Renal cortex interstitium (tissue), 11 donors: ENCODE data around the gene CAPN3. TPM values are rescaled to one million over a fixed set of nuclear protein-coding genes. Genes with fewer than 3 reads are reported as not detected.

Experiments used
- DNase-seq, 11 donors: peaks; one replicate each; pipeline ENCODE4 v3.0.0-alpha.2; 2013; ENCODE audit warnings: low read depth in 9 of 11, low spot score in 4 of 11; ENCODE audit errors: extremely low read depth in 1 of 11
- polyA plus RNA-seq, 3 donors: library from polyadenylated mRNA; unstranded; fragments of 120-200 nt; gene quantifications; one replicate each; pipeline ENCODE4 v1.2.1, GENCODE V29; 2013; ENCODE audit not compliant: insufficient read length in 3 of 3

Gene CAPN3
- polyA plus RNA-seq, 3 donors: 24.2 to 35.0 (median 29.7) TPM

DNA sequence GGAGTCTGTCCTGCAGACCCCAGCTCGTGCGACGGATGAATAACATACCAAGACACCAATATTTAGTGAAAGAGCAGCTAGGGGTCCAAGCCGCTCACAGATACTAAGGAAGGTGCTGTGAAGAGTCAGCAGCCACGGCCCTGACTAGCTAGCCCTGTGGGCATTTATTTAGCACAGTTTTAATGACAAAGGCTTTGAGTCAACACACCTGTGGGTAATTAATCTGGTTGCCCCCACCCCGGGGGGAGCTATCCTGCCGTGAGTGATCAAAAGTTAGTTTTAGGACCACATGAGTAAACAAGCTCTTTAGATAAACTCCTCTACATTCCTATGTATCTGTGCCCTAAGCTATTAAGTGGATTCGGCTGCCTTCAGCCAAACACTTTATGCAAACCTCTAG lies 18.7 kb downstream of the CAPN3 start:
- DNase-seq: no peak

DNA sequence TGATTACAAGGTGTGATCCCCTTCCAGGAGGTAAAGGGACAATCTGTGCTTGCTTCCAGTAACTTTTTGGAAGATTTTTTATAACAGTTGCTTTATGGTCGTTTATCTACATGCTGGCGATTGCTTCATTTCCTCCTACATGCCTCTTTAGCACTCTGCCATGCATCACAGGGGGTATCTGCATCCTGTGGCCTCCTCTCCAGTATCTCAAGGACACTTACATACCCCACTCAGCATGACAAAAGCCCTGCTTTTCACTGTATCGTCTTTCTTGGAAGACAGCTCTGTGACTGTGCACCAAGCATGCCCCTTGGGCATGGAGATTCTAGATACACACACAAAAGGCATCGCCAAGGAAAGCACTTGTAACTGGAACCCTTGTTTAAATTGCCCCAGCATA lies 25.3 kb downstream of the CAPN3 start:
- DNase-seq: no peak

- peak in 3 of 11 donors; percentile 20 to 32 (median 26) for DNase-seq
These were observed 26.1 kb downstream of the CAPN3 start for GRCh38 chr15:42385206-42385979.

DNA sequence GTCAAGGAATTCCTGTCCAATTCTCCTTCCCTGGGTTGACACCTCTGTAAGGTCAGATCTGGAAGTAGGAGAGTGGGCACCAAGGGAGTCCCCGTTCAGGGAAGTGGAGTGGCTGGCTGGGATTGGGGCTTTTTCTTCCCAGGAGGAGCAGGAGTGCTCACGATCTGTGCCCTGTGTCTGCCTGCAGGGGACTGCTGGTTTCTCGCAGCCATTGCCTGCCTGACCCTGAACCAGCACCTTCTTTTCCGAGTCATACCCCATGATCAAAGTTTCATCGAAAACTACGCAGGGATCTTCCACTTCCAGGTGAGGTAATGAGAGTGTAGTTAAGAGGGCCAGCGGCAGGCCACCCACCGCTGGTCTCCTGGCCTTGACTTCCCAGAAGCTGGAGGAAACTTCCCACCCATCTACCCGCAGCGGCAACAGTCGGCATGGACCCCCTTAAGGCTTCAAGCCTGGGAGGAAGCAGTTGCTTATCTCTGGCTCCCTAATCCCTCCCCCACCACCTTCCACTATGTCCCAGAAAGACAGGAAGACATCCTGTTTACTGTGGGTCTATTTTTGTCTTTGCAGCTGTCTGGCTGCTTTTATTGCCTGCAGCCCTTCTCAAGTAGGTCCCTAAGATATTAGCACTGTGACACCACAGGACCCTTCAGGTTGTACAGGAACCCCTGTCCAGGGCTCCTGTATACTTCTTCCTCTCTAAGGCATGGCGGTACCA lies 26.8 kb downstream of the CAPN3 start:
- no peak for DNase-seq

GRCh38 chr15:42387603-42388002 lies 28.3 kb downstream of the CAPN3 start:
- DNase-seq: no peak

GRCh38 chr15:42392309-42393024 lies 33.2 kb downstream of the CAPN3 start:
- peak in 2 of 11 donors; percentile 12 to 39 for DNase-seq

DNA sequence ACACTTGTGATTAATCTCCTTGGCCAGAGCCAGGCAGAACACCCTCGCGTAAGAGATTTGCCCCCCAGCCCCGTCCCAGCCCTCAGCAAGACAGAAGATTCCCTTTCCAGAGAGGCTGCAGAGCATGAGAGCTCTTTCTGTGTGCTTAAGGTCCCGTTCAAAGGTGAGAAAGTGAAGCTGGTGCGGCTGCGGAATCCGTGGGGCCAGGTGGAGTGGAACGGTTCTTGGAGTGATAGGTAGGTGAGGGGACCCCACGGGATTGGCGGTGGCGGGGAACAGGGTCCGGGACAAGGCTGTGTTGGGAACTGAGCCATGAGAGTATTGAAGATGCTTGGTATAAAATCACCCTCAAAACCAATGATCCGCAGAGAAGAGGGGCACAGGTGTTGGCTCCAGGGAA lies 34.8 kb downstream of the CAPN3 start:
- DNase-seq: no peak

- no peak for DNase-seq
These were observed 36.5 kb downstream of the CAPN3 start for GRCh38 chr15:42395838-42396237.

DNA sequence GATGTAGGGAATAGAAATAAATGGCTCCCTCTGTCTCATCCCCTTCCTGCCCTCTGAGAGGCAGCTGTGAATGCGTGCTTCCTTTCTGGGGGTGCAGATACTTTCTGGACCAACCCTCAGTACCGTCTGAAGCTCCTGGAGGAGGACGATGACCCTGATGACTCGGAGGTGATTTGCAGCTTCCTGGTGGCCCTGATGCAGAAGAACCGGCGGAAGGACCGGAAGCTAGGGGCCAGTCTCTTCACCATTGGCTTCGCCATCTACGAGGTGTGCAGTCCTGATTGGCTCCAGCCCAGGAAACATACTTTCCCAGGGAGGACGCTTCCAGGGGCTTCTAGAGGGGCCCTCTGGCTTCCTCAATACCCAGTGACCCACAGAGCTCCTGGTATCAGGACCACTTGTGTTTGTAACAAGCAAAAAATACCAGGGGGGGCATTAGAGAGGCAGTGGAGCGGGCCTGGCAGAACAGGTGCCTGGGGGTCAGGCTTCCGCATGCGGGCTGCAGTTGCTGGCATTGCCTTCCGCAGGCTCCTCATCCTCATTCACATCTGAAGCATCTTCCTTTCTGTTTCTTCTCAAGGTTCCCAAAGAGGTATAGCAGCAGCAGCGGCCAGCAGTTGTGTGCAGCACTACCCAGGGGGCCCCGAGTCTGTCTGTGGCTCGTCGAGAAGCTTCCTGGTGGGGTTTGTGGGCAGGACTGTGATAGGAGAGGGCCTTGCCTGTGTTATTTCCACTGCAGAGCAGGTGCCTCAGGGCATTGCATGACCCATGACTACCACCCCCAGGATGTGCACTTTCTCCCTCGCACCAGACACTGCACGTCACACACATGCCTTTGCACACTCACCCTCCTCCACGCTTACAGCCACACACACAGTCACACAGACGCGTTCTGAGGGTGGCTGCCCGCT lies 42.5 kb downstream of the CAPN3 start:
- DNase-seq: no peak

GRCh38 chr15:42402455-42403205 lies 43.3 kb downstream of the CAPN3 start:
- no peak for DNase-seq

DNA sequence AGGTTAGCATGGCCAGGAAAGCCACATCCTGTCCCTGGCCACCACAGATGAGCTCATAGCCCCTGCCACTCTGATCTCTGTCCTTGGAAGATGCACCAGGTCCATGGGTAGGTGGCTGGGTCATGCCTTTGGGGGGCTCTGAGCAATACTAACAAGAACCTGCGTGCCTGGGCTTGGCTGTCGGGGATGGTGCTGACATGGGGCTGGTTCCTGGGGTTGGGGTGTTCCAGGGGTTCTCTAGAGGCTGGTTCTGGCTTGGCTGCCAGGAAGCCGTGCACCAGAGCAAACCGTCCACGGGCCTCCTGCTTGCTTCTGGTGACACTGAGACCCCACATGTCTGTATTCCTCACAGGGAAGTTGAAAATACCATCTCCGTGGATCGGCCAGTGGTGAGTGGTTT lies 44.1 kb downstream of the CAPN3 start:
- DNase-seq: no peak

GRCh38 chr15:42404461-42405235 lies 45.3 kb downstream of the CAPN3 start:
- peak in 1 of 11 donors; percentile 8 for DNase-seq

DNA sequence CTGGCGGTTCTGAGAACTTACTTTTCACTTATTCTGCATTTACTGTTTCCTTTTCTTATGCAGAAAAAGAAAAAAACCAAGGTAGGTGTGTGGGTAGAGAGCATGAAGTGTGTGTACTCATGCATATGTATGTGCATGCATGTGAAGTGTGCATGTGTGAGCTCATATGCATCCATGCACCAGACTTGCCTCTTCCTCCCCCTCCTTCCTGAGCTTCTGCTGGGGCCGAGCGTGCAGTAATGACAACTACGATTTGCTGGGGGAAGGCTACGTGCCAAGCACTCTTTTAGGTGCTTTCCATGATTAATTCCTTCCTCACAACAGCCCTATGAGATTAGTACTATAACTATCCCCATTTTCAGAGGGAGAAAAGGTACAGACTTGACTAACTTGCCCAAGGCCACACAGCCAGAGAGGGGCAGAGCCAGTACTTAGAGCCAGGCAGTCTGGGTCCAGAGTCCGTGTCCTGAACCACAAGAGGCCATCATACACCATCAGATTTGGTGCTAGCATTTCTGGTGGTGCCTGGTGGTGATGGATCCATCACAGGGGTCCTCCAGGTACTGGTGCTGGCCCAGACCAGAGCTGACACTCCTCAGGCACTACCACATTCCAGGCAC lies 46.7 kb downstream of the CAPN3 start:
- no peak for DNase-seq

DNA sequence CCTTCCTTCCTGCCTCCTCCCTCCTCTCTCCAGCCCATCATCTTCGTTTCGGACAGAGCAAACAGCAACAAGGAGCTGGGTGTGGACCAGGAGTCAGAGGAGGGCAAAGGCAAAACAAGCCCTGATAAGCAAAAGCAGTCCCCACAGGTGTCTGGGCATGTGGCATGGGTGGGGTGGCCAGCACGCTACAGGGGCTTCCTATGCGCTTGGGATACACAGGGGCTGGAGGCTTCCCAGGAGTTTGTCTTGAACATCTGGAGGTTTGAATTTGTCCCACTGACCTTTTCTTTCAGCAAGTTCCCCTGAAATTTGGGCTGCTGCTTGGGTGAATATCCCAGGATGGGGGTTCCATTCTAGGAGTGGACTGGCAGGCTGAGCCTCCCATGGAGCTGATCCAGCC lies 48.9 kb downstream of the CAPN3 start:
- no peak for DNase-seq

DNA sequence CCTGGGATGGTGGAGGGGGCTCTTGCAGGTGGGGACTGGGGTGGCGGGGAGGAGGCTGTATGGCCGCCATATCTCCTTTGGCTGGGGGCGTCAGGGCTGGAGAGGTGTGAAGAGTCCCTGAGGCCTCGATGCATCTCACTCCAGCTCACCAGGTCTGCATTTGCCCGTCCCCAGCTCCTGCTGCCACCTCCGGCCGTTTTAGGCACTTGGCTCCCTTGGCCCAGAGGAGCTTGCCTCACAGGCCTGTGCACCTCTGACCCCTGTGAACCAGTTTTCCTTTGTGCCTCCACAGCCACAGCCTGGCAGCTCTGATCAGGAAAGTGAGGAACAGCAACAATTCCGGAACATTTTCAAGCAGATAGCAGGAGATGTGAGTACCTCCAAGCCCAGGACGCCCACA lies 49.7 kb downstream of the CAPN3 start:
- DNase-seq: no peak

DNA sequence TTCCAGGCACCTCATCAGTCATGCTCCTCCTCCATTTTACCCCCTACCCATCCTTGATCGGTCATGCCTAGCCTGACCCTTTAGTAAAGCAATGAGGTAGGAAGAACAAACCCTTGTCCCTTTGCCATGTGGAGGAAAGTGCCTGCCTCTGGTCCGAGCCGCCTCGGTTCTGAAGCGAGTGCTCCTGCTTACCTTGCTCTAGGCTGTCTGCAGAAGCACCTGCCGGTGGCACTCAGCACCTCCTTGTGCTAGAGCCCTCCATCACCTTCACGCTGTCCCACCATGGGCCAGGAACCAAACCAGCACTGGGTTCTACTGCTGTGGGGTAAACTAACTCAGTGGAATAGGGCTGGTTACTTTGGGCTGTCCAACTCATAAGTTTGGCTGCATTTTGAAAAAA lies 52.6 kb downstream of the CAPN3 start:
- no peak for DNase-seq

GRCh38 chr15:42413920-42414319 lies 54.6 kb downstream of the CAPN3 start:
- DNase-seq: no peak
